Natural killer cell (primary cell): ENCODE data around the gene KDM4C. TPM values are rescaled to one million over a fixed set of nuclear protein-coding genes. Genes with fewer than 3 reads are reported as not detected.
"Not testable (repeated sequence)": the region's sequence is repeated elsewhere in the genome, so short reads cannot be mapped to it uniquely, and the experiment has no call there.

Source experiments
- ATAC-seq, 3 donors: fragments of 150-1000 bp in 2 of 3; fragments of 200-7000 bp in 1 of 3; cut with Tn5 transposase; 1 replicate in 1 of 3; 2 replicates in 2 of 3; pipeline ENCODE4 v1.10.0; 2021; ENCODE audit warnings: mild to moderate bottlenecking in 2 of 3, moderate library complexity in 2 of 3
- DNase-seq, 2 donors: peaks; one replicate each; pipeline versions ENCODE4 v3.0.0 to v3.0.0-alpha.2; 2013 to 2021; ENCODE audit warnings: mixed read lengths in 1 of 2
- H3K27ac ChIP-seq: one replicate; pipeline ENCODE4 v1.5.1; 2013; ENCODE audit warnings: mild to moderate bottlenecking, low read length
- H3K27me3 ChIP-seq: one replicate; pipeline ENCODE4 v1.6.1; 2013; ENCODE audit warnings: low read length; ENCODE audit not compliant: control insufficient read depth, insufficient read depth
- H3K36me3 ChIP-seq: one replicate; pipeline ENCODE4 v1.6.1; 2013; ENCODE audit warnings: low read length; ENCODE audit not compliant: control insufficient read depth, insufficient read depth
- H3K4me1 ChIP-seq: one replicate; pipeline ENCODE4 v1.6.1; 2013; ENCODE audit warnings: low read length; ENCODE audit not compliant: control insufficient read depth, insufficient read depth
- H3K4me3 ChIP-seq: one replicate; pipeline ENCODE4 v1.5.1; 2013; ENCODE audit warnings: low read length
- H3K9me3 ChIP-seq: one replicate; pipeline ENCODE4 v1.6.1; 2013; ENCODE audit warnings: low read length; ENCODE audit not compliant: control insufficient read depth, insufficient read depth
- H3K27ac Mint-ChIP-seq, 2 donors: one replicate each; pipeline ENCODE4 v1.8.0; 2022; ENCODE audit warnings: mild to moderate bottlenecking in 2 of 2, mixed read lengths in 2 of 2, moderate library complexity in 1 of 2
- H3K27me3 Mint-ChIP-seq, 2 donors: one replicate each; pipeline ENCODE4 v1.8.0; 2022; ENCODE audit warnings: low read depth in 2 of 2, mixed read lengths in 2 of 2
- H3K36me3 Mint-ChIP-seq: one replicate; pipeline ENCODE4 v1.8.0; 2022; ENCODE audit warnings: mixed read lengths
- H3K4me1 Mint-ChIP-seq, 2 donors: one replicate each; pipeline ENCODE4 v1.8.0; 2022; ENCODE audit warnings: mixed read lengths in 2 of 2
- H3K4me3 Mint-ChIP-seq: one replicate; pipeline ENCODE4 v1.8.0; 2022; ENCODE audit warnings: mild to moderate bottlenecking, moderate library complexity, mixed read lengths
- H3K9me3 Mint-ChIP-seq, 2 donors: one replicate each; pipeline ENCODE4 v1.8.0; 2022; ENCODE audit warnings: mixed read lengths in 2 of 2
- CTCF ChIP-seq: fragments of 200-600 bp; IDR thresholded peaks from one replicate; pipeline ENCODE4 v1.8.0; 2022; ENCODE audit warnings: antibody characterized with exemption
- WGBS: methylation state at CpG from one replicate; pipeline ENCODE4 v1.1.7; 2013; ENCODE audit warnings: missing lambda C conversion rate; ENCODE audit not compliant: insufficient coverage; 5-methylcytosine and 5-hydroxymethylcytosine counted together
- intact Hi-C: fragments of 100-400 bp; cut with micrococcal nuclease; formaldehyde crosslinking; loops from one replicate; pipeline ENCODE4 v1.14.2; 2022
- total RNA-seq, 4 donors: library from RNA; stranded (reverse); fragments of 120-200 nt in 1 of 4; gene quantifications; one replicate each; pipeline versions ENCODE4 v1.2.3 to v1.2.4, GENCODE V29; 2013 to 2022

Gene KDM4C
- total RNA-seq, 3 donors from 2014 or later (not counting 1 experiment from before 2014, with no cell fraction given): 115 to 137 (median 116) TPM

GRCh38 chr9:6944896-6945295 is 187.1 kb downstream of the KDM4C start:
- Histone ChIP-seq H3K27ac (no peak overlapping the region), H3K27me3 (no peaks in the 10 kb centered on the region), H3K9me3 (no peaks in the 10 kb centered on the region), H3K4me3 (no peak overlapping the region), H3K4me1 (no peaks in the 10 kb centered on the region), H3K36me3 (no peaks in the 10 kb centered on the region)
- Mint-ChIP-seq H3K36me3 (peaks cover 6% of the 10 kb centered on the region), H3K27me3 (no peaks in the 10 kb centered on the region), H3K4me1 (peaks cover 25 to 35% of the 10 kb centered on the region in 2 donors), H3K4me3 (no peak overlapping the region), H3K27ac (peak overlapping the region in 1 of 2 donors; percentile 5), H3K9me3 (no peaks in the 10 kb centered on the region)
- TF ChIP-seq CTCF: no peak
- intact Hi-C loops: no loop called here
- ATAC-seq: no peak
- WGBS: 97% methylated on average over 4 of the region's 4 CpGs
- DNase-seq: no peak

- Mint-ChIP-seq H3K36me3 (peaks cover 6% of the 10 kb centered on the region), H3K4me3 (no peak overlapping the region), H3K9me3 (no peaks in the 10 kb centered on the region), H3K27ac (no peak overlapping the region), H3K27me3 (no peaks in the 10 kb centered on the region), H3K4me1 (peaks cover 22 to 38% of the 10 kb centered on the region in 2 donors)
- ATAC-seq (no peak), DNase-seq (no peak)
- Histone ChIP-seq H3K27ac (no peak overlapping the region), H3K36me3 (no peaks in the 10 kb centered on the region), H3K9me3 (no peaks in the 10 kb centered on the region), H3K4me1 (no peaks in the 10 kb centered on the region), H3K4me3 (no peak overlapping the region), H3K27me3 (no peaks in the 10 kb centered on the region)
- no peak for TF ChIP-seq CTCF
- intact Hi-C loops: no loop called here
Measured at GRCh38 chr9:6945816-6946215, 188.0 kb downstream of the KDM4C start.

GRCh38 chr9:6946583-6947166 is 188.9 kb downstream of the KDM4C start:
- Mint-ChIP-seq H3K4me1 (peaks cover 23 to 37% of the 10 kb centered on the region in 2 donors), H3K4me3 (no peak overlapping the region), H3K27me3 (no peaks in the 10 kb centered on the region), H3K27ac (no peak overlapping the region), H3K9me3 (no peaks in the 10 kb centered on the region), H3K36me3 (peaks cover 4% of the 10 kb centered on the region)
- WGBS: no CpG with 5 or more reads among the region's 3 CpGs
- Histone ChIP-seq H3K4me3 (no peak overlapping the region), H3K9me3 (no peaks in the 10 kb centered on the region), H3K27ac (no peak overlapping the region), H3K27me3 (no peaks in the 10 kb centered on the region), H3K36me3 (no peaks in the 10 kb centered on the region), H3K4me1 (no peaks in the 10 kb centered on the region)
- ATAC-seq: no peak
- intact Hi-C loops: no loop called here
- TF ChIP-seq CTCF: no peak
- DNase-seq: no peak

- WGBS: 98% methylated on average over 28 of the region's 31 CpGs
- H3K36me3 Mint-ChIP-seq, H3K27ac ChIP-seq, H3K9me3 ChIP-seq, ATAC-seq, H3K27me3 ChIP-seq, H3K4me3 ChIP-seq, H3K4me3 Mint-ChIP-seq, H3K27ac Mint-ChIP-seq, H3K9me3 Mint-ChIP-seq, H3K36me3 ChIP-seq, H3K4me1 ChIP-seq, DNase-seq, intact Hi-C loops, H3K27me3 Mint-ChIP-seq: not testable (repeated sequence)
- peaks cover 23 to 44% of the 10 kb centered on the region in 2 donors for H3K4me1 Mint-ChIP-seq
Measured at GRCh38 chr9:6948921-6949320, 191.1 kb downstream of the KDM4C start.
